ENCODE results near the gene FAAP20.

Gene FAAP20

GRCh38 chr1:2155147-2155598, 39.4 kb downstream of the FAAP20 start (continued):
- TF ChIP-seq ZNF449 (tag by site-specific recombination; IDR thresholded peaks at IDR 0.05) = no peak
- TF ChIP-seq ZNF311 (tag by site-specific recombination; IDR thresholded peaks at IDR 0.05; ENCODE audit: borderline replicate concordance) = no peak
- TF ChIP-seq ZNF600 (tag by site-specific recombination; IDR thresholded peaks at IDR 0.05) = no peak
- no peak for TF ChIP-seq ZNF701 (tag by site-specific recombination; IDR thresholded peaks at IDR 0.05)
- TF ChIP-seq ZNF202 (tag by site-specific recombination; IDR thresholded peaks at IDR 0.05; ENCODE audit: borderline replicate concordance) = no peak
- TF ChIP-seq SP2 (tag by site-specific recombination; IDR thresholded peaks at IDR 0.05) = no peak
- no peak for TF ChIP-seq ZNF704 (tag by site-specific recombination; IDR thresholded peaks at IDR 0.05)
- no peak for TF ChIP-seq KLF10 (tag by site-specific recombination; IDR thresholded peaks at IDR 0.05)
- TF ChIP-seq ZNF785 (tag by site-specific recombination; IDR thresholded peaks at IDR 0.05) = no peak
- TF ChIP-seq MEIS1 (CRISPR knock-in tag; IDR thresholded peaks at IDR 0.05; ENCODE audit: borderline replicate concordance) = no peak
- no peak for TF ChIP-seq ZNF280D (tag by site-specific recombination; IDR thresholded peaks at IDR 0.05)
- TF ChIP-seq ZNF221 (tag by site-specific recombination; IDR thresholded peaks at IDR 0.05; ENCODE audit: borderline replicate concordance) = no peak
- TF ChIP-seq ZBTB44 (tag by site-specific recombination; IDR thresholded peaks at IDR 0.05) = no peak
- TF ChIP-seq ZBTB1 (tag by site-specific recombination; IDR thresholded peaks at IDR 0.05) = no peak
- no peak for TF ChIP-seq HOXC10 (CRISPR knock-in tag; IDR thresholded peaks at IDR 0.05)
- no peak for TF ChIP-seq HOXD13 (CRISPR knock-in tag; IDR thresholded peaks at IDR 0.05; ENCODE audit: borderline replicate concordance)
- TF ChIP-seq ZNF366 (tag by site-specific recombination; conservative IDR thresholded peaks at IDR 0.05) = no peak
- TF ChIP-seq KLF1 (tag by site-specific recombination; IDR thresholded peaks at IDR 0.05) = no peak; the same call in 1 of the 2 replicates
- TF ChIP-seq TRIM28 (IDR thresholded peaks at IDR 0.05; ENCODE audit: borderline replicate concordance, low read length) = no peak
- no peak for TF ChIP-seq ZNF2 (tag by site-specific recombination; IDR thresholded peaks at IDR 0.05)
- TF ChIP-seq OVOL3 (tag by site-specific recombination; IDR thresholded peaks at IDR 0.05) = no peak
- no peak for TF ChIP-seq ZBTB26 (tag by site-specific recombination; optimal IDR thresholded peaks at IDR 0.05)
- no peak for TF ChIP-seq ZNF555 (tag by site-specific recombination; conservative IDR thresholded peaks at IDR 0.05)
- no peak for TF ChIP-seq ZNF19 (tag by site-specific recombination; IDR thresholded peaks at IDR 0.05; ENCODE audit: low read depth)
- TF ChIP-seq GLIS1 (tag by site-specific recombination; IDR thresholded peaks at IDR 0.05) = no peak
- TF ChIP-seq ZNF629 (tag by site-specific recombination; IDR thresholded peaks at IDR 0.05) = no peak
- peak; percentile 97 for TF ChIP-seq ZNF658 (tag by site-specific recombination; IDR thresholded peaks at IDR 0.05)
- no peak for TF ChIP-seq ZNF140 (tag by site-specific recombination; IDR thresholded peaks at IDR 0.05)
- no peak for TF ChIP-seq ZBTB7A (tag by site-specific recombination; IDR thresholded peaks at IDR 0.05; ENCODE audit: low read depth)
- no peak for TF ChIP-seq ZNF362 (tag by site-specific recombination; IDR thresholded peaks at IDR 0.05)
- TF ChIP-seq ZNF621 (tag by site-specific recombination; IDR thresholded peaks at IDR 0.05) = peak; percentile 84; the same call in 1 of the 2 replicates
- TF ChIP-seq ELK4 (IDR thresholded peaks at IDR 0.05; ENCODE audit: borderline replicate concordance, low read depth, low read length) = no peak
